ENCODE measurements around the gene ATP2A3. TPM values are rescaled to one million over a fixed set of nuclear protein-coding genes. Genes with fewer than 3 reads are reported as not detected.

The ATP2A3 gene
- polyA plus RNA-seq, 3 donors: 6.9 to 46.5 (median 9.5) TPM

- Histone ChIP-seq H3K27me3 (ENCODE audit: control insufficient read depth in 2 of 2, insufficient read depth in 2 of 2, low read length in 2 of 2) (no peaks in the 10 kb centered on the region), H3K36me3 (replicated peaks in 1 of 2; ENCODE audit: control insufficient read depth in 1 of 2, insufficient read depth in 2 of 2, low read length in 2 of 2) (peaks cover 74 to 80% of the 10 kb centered on the region in 2 donors), H3K79me2 (ENCODE audit: insufficient read depth, low read length) (no peaks in the 10 kb centered on the region), H3K9ac (ENCODE audit: insufficient read depth, low read length, poor library complexity, severe bottlenecking) (no peak overlapping the region), H3K4me2 (replicated peaks; ENCODE audit: extremely low read depth, low read length, poor library complexity, severe bottlenecking) (no peak overlapping the region), H2AFZ (ENCODE audit: insufficient read depth, low read depth, low read length, poor library complexity, severe bottlenecking) (no peak overlapping the region), H3K27ac (ENCODE audit: low read depth in 1 of 2, low read length in 2 of 2) (no peak overlapping the region), H4K20me1 (ENCODE audit: insufficient read depth, low read length) (peaks cover 30% of the 10 kb centered on the region), H3K4me3 (replicated peaks in 1 of 3; ENCODE audit: low read depth in 2 of 3, low read length in 3 of 3) (no peak overlapping the region), H3K4me1 (ENCODE audit: control insufficient read depth in 1 of 2, insufficient read depth in 2 of 2, low read length in 2 of 2) (peaks cover 5 to 20% of the 10 kb centered on the region in 2 donors), H3K9me3 (replicated peaks in 1 of 2; ENCODE audit: control insufficient read depth in 1 of 2, insufficient read depth in 1 of 2, low read length in 2 of 2) (no peaks in the 10 kb centered on the region)
- Mint-ChIP-seq H3K4me3 (no peak overlapping the region), H3K9me3 (peaks cover 0 to 1% (median 0%) of the 10 kb centered on the region in 7 donors), H3K27me3 (ENCODE audit: low read depth in 3 of 3) (peaks cover 1 to 14% (median 1%) of the 10 kb centered on the region in 3 donors), H3K27ac (no peak overlapping the region), H3K4me1 (peaks cover 14% of the 10 kb centered on the region), H3K36me3 (peaks cover 73 to 81% of the 10 kb centered on the region in 2 donors)
- no peak for TF ChIP-seq CTCF (IDR thresholded peaks at IDR 0.05)
- WGBS (ENCODE audit: insufficient coverage): 94% methylated on average over 2 of the region's 6 CpGs
- intact Hi-C loops (cut with micrococcal nuclease): loop anchor here in 1 of 2 donors (10.0 kb wide), 1 partner anchor 273 kb away; no protein-coding TSS in a partner anchor
- DNase-seq: no peak
Observed at GRCh38 chr17:4008082-4008435, 43.8 kb upstream of the ATP2A3 start.

DNA sequence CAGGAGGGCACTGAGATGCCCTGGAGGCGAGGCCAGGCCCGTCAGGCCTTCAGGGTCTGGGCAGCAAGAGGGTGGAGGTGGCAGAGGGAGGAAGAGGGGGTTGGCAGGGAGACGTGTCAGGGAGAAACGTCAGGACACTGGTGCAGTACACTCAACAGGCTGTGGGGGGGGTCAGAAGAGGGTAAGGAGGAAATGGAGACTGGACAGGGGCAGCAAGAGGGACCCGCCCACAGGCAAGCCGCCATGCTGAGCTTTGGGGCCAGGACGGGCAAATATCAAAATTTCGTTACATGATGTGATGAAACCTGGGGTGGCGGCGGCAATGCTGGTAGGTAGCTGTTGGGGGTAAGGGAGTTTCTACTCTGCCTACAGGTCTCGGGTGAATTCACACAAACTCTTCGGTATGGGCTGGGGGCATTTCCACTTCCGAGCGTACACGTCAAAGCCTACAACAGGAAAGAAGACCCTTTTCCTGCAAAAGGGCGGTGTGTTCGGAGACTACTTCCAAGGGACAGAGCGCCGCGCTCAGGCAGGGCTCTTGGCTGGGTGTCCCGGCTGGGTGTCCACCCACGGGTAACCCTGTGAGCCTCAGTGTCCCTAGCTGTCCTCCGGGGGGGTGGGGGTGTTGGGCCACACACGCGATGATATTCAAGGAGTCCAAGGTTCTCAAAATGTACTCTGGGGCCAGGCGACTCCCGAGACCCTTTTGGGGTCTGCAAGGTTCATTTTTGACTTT, 43.3 kb upstream of the ATP2A3 start:
- Histone ChIP-seq H3K27ac (ENCODE audit: low read depth in 1 of 2, low read length in 2 of 2) (no peak overlapping the region), H3K4me3 (replicated peaks in 1 of 3; ENCODE audit: low read depth in 2 of 3, low read length in 3 of 3) (no peak overlapping the region), H3K36me3 (replicated peaks in 1 of 2; ENCODE audit: control insufficient read depth in 1 of 2, insufficient read depth in 2 of 2, low read length in 2 of 2) (peaks cover 68 to 74% of the 10 kb centered on the region in 2 donors), H2AFZ (ENCODE audit: insufficient read depth, low read depth, low read length, poor library complexity, severe bottlenecking) (no peak overlapping the region), H3K4me2 (replicated peaks; ENCODE audit: extremely low read depth, low read length, poor library complexity, severe bottlenecking) (no peak overlapping the region), H3K9me3 (replicated peaks in 1 of 2; ENCODE audit: control insufficient read depth in 1 of 2, insufficient read depth in 1 of 2, low read length in 2 of 2) (no peaks in the 10 kb centered on the region), H3K79me2 (ENCODE audit: insufficient read depth, low read length) (no peaks in the 10 kb centered on the region), H3K4me1 (ENCODE audit: control insufficient read depth in 1 of 2, insufficient read depth in 2 of 2, low read length in 2 of 2) (peaks cover 10 to 25% of the 10 kb centered on the region in 2 donors), H3K9ac (ENCODE audit: insufficient read depth, low read length, poor library complexity, severe bottlenecking) (no peak overlapping the region), H4K20me1 (ENCODE audit: insufficient read depth, low read length) (peaks cover 30% of the 10 kb centered on the region), H3K27me3 (ENCODE audit: control insufficient read depth in 2 of 2, insufficient read depth in 2 of 2, low read length in 2 of 2) (no peaks in the 10 kb centered on the region)
- peak overlapping the region in 1 of 7 donors; percentile 34 for H3K27ac Mint-ChIP-seq
- peaks cover 70 to 77% of the 10 kb centered on the region in 2 donors for H3K36me3 Mint-ChIP-seq
- intact Hi-C loops (cut with micrococcal nuclease): loop anchor here in 1 of 2 donors (10.0 kb wide), 1 partner anchor 273 kb away; no protein-coding TSS in a partner anchor
- peaks cover 0 to 1% (median 0%) of the 10 kb centered on the region in 7 donors for H3K9me3 Mint-ChIP-seq
- peaks cover 18% of the 10 kb centered on the region for H3K4me1 Mint-ChIP-seq
- DNase-seq: no peak
- 91% methylated on average over 25 of the region's 27 CpGs for WGBS (ENCODE audit: insufficient coverage)
- TF ChIP-seq CTCF (IDR thresholded peaks at IDR 0.05): no peak
- H3K4me3 Mint-ChIP-seq: no peak overlapping the region
- H3K27me3 Mint-ChIP-seq (ENCODE audit: low read depth in 3 of 3): peaks cover 1 to 14% (median 1%) of the 10 kb centered on the region in 3 donors

Measured in CD14-positive monocyte (primary cell).